GM10847 (cell line): ENCODE results near the gene RIF1.

ENCODE experiments used
- POLR2A ChIP-seq: IDR thresholded peaks from 2 replicates; pipeline ENCODE4 v1.6.1; 2011; ENCODE audit not compliant: insufficient read length; ENCODE audit errors: extremely low read depth

Gene RIF1

GRCh38 chr2:151399981-151400380, 9.7 kb upstream of the RIF1 start:
- no peak for TF ChIP-seq POLR2A

GRCh38 chr2:151401149-151401548, 8.6 kb upstream of the RIF1 start:
- no peak for TF ChIP-seq POLR2A

DNA sequence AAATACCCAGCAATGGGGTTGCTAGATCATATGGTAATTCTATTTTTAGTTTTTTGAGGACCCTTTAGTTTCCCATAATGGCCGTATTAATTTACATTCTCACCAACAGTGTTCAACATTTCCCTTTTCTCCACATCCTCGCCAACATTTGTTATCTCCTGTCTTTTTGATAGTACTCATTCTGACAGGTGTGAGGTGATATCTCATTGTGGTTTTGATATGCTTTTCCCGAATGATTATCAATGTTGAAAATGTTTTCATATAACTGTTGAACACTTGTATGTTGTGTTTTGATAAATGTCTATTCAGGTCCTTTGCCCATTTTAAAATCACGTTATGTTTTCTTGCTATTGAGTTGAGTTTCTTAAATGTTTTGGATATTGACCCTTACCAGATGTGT, 5.8 kb upstream of the RIF1 start:
- TF ChIP-seq POLR2A, result no peak

- TF ChIP-seq POLR2A, result no peak
Measured at GRCh38 chr2:151405376-151405775, 4.3 kb upstream of the RIF1 start.

- TF ChIP-seq POLR2A, result no peak
Measured at GRCh38 chr2:151407281-151407680, 2.4 kb upstream of the RIF1 start.

DNA sequence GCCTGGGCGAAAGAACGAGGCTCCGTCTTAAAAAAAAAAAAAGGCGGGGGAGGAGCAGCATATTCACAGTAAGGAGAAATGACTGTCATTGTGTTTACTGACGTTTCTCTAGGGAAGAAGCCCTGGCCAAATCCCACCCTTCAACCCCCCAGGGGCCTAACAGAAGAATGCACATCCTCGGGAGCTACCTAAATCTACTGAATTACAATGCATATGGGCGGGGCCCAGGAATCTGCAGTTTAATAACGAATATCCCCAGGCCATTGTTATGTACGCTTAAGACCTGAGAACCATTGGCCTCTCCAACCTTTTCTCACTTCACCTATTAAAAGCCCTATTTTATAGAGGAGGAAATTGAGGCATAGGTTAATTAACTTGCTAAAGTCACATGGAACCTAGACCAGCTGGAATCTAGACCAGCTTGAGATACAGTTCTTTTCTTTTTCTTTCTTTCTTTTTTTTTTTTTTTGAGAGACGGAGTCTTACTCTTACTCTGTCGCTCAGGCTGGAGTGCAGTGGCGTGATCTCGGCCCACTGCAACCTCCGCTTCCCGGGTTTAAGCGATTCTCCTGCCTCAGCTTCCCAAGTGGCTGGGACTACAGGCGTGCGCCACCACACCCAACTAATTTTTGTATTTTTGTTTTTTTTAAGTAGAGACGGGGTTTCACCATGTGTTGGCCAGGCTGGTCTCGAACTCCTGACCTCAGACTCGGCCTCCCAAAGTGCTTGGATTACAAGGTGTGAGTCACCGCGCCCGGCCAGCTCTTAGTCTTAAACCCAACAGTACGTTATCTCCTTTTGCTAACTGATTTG, 708 bp upstream of the RIF1 start:
- no peak for TF ChIP-seq POLR2A

GRCh38 chr2:151410485-151410834, 758 bp downstream of the RIF1 start:
- TF ChIP-seq POLR2A, result no peak

DNA sequence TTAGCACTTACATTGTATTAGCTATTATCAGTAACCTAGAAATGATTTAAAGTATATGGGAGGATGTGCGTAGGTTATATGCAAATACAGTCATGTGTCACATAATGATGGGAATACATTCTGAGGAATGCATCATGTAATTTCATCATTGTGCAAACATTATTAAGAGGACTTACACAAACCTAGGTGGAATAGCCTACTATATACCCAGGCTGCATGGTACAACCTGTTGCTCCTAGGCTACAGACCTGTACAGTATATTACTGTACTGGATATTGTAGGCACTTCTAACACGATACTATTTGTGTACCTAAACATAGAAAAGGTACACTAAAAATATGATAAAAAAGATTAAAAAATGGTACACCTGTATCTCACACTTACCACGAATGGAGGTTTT, 7.9 kb downstream of the RIF1 start:
- no peak for TF ChIP-seq POLR2A

DNA sequence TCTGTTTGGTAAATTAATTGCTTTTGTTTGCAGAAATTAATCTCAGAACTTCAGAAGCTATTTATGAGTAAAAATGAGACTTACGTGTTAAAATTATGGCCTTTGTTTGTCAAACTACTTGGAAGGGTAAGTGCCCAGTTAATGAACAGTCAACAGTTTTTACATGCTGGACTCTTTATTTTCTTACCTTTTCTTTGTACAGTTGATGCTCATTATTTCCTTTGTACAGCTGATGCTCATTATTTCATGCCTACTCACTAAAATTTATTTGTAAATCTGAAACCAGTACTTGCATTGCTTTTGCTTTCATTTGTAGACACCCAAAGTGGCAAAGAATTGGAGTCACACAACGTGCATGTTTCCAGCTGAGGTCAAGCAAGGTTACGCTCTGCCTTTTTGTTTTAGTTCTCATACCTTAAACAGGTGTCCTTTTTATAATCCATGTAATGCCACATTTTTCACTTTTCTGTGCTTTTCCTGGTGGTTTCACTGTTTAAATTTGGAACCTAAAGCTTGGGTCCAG, 13.3 kb downstream of the RIF1 start:
- TF ChIP-seq POLR2A, result no peak

- no peak for TF ChIP-seq POLR2A
Measured at GRCh38 chr2:151423760-151424159, 14.1 kb downstream of the RIF1 start.

- TF ChIP-seq POLR2A, result no peak
Measured at GRCh38 chr2:151437630-151438029, 27.9 kb downstream of the RIF1 start.

DNA sequence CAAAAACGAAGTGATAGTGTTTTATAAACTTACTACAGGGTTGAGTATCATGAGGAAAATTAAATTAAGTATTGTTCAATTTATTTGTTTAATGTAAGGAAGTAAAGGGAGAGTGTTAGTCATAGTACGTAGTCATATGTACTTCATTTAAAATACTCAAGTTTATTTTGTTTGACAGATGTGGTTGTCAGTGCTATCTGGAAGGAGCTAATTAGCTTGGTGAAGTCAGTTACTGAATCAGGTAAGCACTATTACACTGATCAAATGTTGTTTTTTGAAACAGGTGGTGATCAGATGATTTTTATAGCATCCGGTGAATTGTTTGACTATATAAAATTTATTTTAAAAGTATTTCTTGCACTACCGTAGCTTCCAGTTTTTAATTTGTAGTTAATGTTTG, 28.8 kb downstream of the RIF1 start:
- TF ChIP-seq POLR2A, result no peak

DNA sequence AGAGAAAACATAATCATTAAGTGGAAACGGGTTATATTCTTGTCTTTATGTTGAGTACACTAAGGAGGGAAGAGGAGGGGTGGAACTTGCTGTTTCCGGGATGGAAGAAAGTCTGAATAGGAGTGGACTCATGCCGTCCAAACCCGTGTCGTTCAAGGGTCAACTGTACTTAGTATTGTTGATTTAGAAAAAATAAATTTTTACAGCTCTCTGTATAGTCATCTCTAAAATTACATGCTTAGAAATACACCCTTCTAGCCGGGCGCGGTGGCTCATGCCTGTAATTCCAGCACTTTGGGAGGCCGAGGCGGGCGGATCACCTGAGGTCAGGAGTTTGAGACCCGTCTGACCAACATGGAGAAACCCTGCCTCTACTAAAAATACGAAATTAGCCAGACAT, 29.4 kb downstream of the RIF1 start:
- no peak for TF ChIP-seq POLR2A

DNA sequence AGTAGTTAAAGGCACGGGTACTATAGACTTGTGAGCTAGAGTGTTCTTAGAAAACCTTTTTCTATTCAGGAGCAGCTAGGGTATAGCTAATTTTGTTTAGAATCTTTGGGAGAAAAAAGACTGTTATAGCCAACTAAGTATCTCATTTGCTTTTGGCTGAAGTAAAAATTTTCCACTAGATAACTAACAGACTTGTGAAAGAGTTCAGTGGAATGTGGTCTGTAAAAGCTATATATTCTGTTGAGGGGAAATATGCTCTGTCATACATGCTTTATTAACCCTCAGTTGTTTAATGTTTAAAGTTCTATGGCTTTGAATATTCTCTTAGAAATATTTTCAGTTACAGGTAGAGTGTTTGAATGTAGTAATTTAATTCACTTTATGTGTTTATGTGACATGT, 49.7 kb downstream of the RIF1 start:
- no peak for TF ChIP-seq POLR2A

GRCh38 chr2:151465771-151466170, 56.1 kb downstream of the RIF1 start:
- no peak for TF ChIP-seq POLR2A

DNA sequence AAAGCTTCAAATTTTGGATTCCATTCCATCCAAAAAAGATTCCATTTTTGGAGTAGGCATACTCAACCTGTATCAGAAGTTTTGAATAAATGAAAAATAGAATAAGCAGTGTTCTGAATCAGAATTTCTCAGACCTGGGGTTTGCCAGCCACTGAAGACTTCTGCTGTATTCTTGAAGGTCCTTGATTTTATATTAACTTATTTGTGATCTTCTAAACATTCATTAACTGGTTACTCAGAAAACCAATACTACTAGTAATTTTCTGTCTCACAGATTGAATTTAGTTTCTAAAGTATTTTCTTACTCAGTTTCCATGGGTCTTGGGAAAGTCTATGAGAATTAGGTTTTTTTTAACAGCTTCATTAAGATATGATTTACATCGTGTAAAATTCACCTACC, 60.9 kb downstream of the RIF1 start:
- no peak for TF ChIP-seq POLR2A

GRCh38 chr2:151472966-151473365, 63.3 kb downstream of the RIF1 start:
- no peak for TF ChIP-seq POLR2A

DNA sequence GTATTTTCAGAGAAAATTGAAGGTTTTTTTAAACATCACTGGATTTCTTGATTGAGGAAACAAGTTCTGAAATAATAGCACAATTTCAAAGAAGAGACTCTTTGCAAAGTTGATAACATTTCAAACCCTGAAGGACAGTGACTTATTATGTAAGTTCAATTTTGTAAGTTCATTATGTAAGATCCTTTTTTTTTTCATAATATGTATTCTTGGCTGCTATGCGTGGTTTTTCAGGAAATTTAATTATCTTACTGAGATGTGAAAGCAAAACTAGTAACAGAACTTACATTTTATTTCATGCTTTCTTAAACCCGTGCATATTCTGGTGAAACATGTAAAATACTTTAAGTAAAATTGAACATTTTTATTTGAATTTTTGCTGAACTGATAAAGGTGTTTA, 65.4 kb downstream of the RIF1 start:
- TF ChIP-seq POLR2A, result no peak

DNA sequence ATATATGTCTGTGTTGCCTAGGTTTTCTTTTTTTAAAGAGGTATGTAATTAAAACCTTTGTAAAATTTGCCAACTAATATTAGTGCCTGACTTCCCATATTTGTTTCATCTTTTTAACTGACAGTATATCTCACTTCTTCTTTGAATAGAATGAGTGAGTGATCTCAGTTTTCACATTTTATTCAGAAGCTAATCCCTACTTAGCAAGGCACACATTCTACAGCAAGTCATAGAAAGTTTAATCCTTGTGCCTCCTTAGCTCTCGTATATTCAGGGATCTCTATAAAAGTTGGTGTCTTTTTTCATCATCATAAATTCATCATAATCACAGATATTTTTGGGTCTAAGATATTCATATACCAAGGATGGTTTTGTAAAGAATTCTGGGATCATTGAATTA, 66.6 kb downstream of the RIF1 start:
- TF ChIP-seq POLR2A, result no peak
